Measurements from ENCODE around the gene CNN2. TPM values are rescaled to one million over a fixed set of nuclear protein-coding genes. Genes with fewer than 3 reads are reported as not detected.

Gene CNN2
- total and polyA plus RNA-seq, 2 of the 13 experiments (the other 11 are each of a cell fraction or from before 2014, with no cell fraction given), result 63.6 to 70.0 TPM

- TF ChIP-seq ARHGAP35 (CRISPR knock-in tag; IDR thresholded peaks at IDR 0.05; ENCODE audit: borderline replicate concordance) (no peak), ZNF556 (CRISPR knock-in tag; IDR thresholded peaks at IDR 0.05; ENCODE audit: borderline replicate concordance) (0 out of 2 replicates have a peak, but pooled peaks have one; percentile 56), TFAP4 (IDR thresholded peaks at IDR 0.05; ENCODE audit: borderline replicate concordance, low read depth) (peak; percentile 67; the same call in 1 of the 2 replicates), TFDP2 (CRISPR knock-in tag; IDR thresholded peaks at IDR 0.05) (peak; percentile 31; the same call in 1 of the 2 replicates), ZNF589 (CRISPR knock-in tag; conservative IDR thresholded peaks at IDR 0.05) (no peak), SP2 (CRISPR knock-in tag; IDR thresholded peaks at IDR 0.05) (no peak), MYC (CRISPR knock-in tag; IDR thresholded peaks at IDR 0.05; ENCODE audit: borderline replicate concordance) (0 out of 2 replicates have a peak, but pooled peaks have one; percentile 23), ZBTB46 (CRISPR knock-in tag; IDR thresholded peaks at IDR 0.05; ENCODE audit: borderline replicate concordance) (no peak), MYNN (CRISPR knock-in tag; IDR thresholded peaks at IDR 0.05; ENCODE audit: low read depth) (no peak), ATF7-NPFF (CRISPR knock-in tag; IDR thresholded peaks at IDR 0.05; ENCODE audit: low read depth) (peak; percentile 14; the same call in 1 of the 2 replicates), RCOR2 (CRISPR knock-in tag; IDR thresholded peaks at IDR 0.05) (peak; percentile 21; the same call in 1 of the 2 replicates), FIP1L1 (IDR thresholded peaks at IDR 0.05; ENCODE audit: borderline replicate concordance, insufficient read depth, low read depth, low read length) (no peak), AFF4 (CRISPR knock-in tag; IDR thresholded peaks at IDR 0.05) (no peak), THAP11 (CRISPR knock-in tag; IDR thresholded peaks at IDR 0.05) (peak; percentile 13; the same call in 1 of the 2 replicates), ZNF382 (CRISPR knock-in tag; IDR thresholded peaks at IDR 0.05; ENCODE audit: borderline replicate concordance) (no peak), MTF1 (CRISPR knock-in tag; IDR thresholded peaks at IDR 0.05) (no peak), ZFP62 (CRISPR knock-in tag; IDR thresholded peaks at IDR 0.05) (no peak), CREBL2 (CRISPR knock-in tag; IDR thresholded peaks at IDR 0.05; ENCODE audit: borderline replicate concordance) (no peak), ZNF614 (CRISPR knock-in tag; IDR thresholded peaks at IDR 0.05; ENCODE audit: borderline replicate concordance) (no peak), ZNF24 (IDR thresholded peaks at IDR 0.05) (no peak), ZNF788 (CRISPR knock-in tag; IDR thresholded peaks at IDR 0.05; ENCODE audit: borderline replicate concordance) (no peak), SMAD3 (CRISPR knock-in tag; IDR thresholded peaks at IDR 0.05) (no peak), ZSCAN30 (CRISPR knock-in tag; IDR thresholded peaks at IDR 0.05) (no peak)
Observed at GRCh38 chr19:1066748-1067340, 40.4 kb downstream of the CNN2 start, which contains the start of gene ARHGAP45 (continued).

Data from HepG2 (cell line).